MM.1S (cell line): ENCODE results near the gene ATPAF2.

Source experiments
- CTCF ChIP-seq: fragments of 300-600 bp; sonication (generic); IDR thresholded peaks from 2 replicates; pipeline ENCODE4 v1.5.1; 2016; ENCODE audit warnings: antibody characterized with exemption, low read length, mixed read lengths
- EZH2 ChIP-seq: fragments of 300-600 bp; sonication (generic); optimal IDR thresholded peaks from 2 replicates; pipeline ENCODE3; 2017; ENCODE audit warnings: low read depth, mild to moderate bottlenecking, antibody characterized with exemption, low read length, mixed read lengths

GRCh38 chr17:17990282-17990681 is 48.7 kb downstream of the ATPAF2 start:
- no peak for TF ChIP-seq CTCF
- no peak for TF ChIP-seq EZH2
